GM21528 (cell line): Measurements from ENCODE around the gene EME2.

Experiments used
- ATAC-seq: cut with Tn5 transposase; IDR thresholded peaks from one replicate; pipeline ENCODE4 v1.9.1; 2021; ENCODE audit warnings: mild to moderate bottlenecking, moderate library complexity; ENCODE audit not compliant: unreplicated experiment, low FRiP score

The EME2 gene

DNA sequence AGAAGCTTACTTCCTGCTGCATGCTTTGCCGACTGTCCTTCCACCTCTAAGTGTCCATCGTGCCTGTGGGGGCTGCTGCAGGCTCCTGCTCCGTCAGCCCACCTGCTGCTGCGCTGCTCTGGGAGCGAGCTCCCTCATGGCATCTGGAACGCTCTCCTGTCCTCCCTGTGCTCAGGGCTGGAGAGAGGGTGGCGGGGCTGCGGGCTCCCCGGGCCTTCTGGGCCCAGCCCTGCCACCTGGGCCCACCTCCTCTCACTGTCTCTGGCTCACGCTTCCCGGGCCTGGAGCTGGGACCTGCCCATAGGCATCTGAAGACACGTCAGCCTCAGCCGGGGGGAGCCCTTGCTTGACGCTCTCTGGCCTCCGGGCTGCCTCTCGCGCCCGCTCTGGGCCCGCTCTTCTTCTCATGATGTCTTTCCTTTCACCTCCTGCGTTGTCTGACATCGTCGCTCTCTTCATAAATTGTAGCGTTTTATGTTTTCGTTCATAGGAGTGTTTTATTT is 28.2 kb upstream of the EME2 start:
- no peak for ATAC-seq

DNA sequence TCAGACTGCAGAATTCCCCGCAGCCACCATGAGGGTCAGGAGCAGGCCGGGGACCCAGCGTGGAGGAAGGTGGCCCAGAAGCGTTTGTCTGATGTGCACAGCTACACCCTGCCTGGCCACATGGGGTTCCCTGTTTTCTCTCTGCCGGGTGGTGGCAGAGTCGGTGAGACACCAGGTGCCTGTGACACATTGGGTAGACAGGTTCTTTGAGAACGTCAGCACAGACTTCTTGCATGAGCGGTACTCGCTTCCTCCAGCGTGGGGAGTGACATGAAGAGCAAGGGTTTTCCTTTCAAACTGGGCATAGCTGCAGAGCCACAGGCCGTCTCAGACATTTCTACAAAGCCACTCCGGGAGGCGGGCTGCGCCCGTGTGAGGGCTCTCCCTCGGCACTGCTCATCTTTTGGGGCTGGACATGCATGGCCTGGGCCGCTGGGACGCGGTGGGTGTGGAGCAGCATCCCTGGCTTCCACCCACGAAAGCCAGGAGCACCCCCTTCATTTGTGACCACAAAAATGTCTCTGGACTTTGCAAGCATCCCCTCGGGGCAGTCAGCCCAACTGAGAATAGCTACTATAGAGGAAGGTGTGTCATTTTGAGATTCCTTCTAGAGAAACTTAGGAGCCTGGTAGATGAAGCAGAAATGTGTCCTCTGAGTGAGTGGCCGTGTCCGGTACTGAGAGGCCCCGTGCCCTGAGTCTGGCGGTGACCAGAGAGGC is 27.3 kb upstream of the EME2 start:
- no peak for ATAC-seq

DNA sequence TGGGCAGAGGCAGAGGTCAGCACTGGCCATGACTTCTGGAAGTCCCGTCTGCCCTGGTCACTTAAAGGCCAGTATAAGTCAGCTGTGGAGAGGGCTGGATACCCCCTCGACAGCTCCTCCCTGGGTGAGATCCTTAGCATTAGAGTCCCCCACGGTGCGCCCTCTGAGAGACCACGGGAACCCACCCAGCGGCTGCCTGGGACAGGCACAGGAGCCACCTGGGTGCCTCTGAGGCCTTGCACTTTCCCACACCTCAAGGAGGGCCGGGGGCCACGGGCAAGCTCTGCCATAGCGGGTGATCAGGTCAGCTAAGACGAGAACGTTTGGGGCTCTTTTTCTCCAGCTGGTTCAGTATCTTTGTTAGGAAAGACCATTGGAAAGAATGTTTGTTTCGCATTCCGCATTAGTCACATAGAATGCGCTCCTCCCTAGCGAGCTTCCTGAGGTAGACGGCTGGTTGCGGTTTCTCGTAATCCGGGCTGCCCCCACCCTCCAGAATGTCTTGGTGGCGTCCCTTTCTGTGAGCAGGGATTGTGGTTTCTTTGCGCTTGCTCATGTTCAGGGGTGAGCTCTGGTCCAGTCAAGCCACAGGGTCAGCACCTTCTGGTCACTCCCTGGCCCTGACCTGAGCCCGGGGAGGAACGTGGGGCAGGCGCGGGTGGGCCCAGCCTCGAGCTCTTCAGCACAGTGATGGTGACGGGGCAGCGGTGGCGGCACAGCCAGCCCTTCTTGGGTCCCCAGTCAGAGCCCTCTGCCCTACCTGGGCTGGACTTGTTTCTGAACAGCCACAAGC is 26.5 kb upstream of the EME2 start:
- ATAC-seq, result no peak

DNA sequence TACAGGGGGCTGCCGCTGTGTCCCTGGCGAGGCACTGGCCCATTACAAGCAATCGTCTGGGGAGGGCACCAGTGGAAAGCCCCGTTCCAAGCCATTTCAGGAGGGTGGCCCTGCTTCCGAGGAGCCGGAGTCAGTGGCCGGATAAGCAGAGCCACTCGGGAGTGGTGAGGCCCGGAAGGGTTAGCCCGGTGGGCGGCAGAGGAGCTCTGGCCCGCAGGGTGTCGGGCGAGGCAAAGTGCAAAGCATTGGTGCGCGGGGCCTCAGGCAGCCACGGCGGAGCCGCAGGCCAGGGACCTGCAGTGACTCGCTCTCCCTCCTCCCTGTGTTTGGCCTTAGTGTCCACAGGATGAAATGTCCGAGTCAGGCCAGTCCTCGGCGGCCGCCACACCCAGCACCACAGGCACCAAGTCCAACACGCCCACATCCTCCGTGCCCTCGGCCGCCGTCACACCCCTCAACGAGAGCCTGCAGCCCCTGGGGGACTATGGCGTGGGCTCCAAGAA is 25.9 kb upstream of the EME2 start:
- ATAC-seq, result no peak

DNA sequence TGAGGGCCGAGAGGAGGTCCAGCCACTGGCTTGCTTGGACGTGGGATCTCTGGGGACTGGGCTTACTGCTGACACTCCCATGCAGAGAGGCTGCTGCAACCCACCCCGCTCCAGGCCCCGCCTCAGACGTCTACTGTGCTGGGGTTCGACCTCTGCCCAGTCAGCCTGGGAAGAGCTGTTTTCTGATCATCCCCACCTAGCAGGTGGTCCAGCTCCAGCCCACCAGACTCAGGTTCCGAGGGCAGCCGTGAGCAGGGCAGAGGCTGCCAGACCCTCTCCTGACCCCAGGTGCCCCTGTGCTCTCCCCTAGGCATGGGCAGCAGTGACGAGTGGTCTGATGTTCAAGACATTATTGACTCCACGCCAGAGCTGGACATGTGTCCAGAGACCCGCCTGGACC is 24.7 kb upstream of the EME2 start:
- no peak for ATAC-seq

DNA sequence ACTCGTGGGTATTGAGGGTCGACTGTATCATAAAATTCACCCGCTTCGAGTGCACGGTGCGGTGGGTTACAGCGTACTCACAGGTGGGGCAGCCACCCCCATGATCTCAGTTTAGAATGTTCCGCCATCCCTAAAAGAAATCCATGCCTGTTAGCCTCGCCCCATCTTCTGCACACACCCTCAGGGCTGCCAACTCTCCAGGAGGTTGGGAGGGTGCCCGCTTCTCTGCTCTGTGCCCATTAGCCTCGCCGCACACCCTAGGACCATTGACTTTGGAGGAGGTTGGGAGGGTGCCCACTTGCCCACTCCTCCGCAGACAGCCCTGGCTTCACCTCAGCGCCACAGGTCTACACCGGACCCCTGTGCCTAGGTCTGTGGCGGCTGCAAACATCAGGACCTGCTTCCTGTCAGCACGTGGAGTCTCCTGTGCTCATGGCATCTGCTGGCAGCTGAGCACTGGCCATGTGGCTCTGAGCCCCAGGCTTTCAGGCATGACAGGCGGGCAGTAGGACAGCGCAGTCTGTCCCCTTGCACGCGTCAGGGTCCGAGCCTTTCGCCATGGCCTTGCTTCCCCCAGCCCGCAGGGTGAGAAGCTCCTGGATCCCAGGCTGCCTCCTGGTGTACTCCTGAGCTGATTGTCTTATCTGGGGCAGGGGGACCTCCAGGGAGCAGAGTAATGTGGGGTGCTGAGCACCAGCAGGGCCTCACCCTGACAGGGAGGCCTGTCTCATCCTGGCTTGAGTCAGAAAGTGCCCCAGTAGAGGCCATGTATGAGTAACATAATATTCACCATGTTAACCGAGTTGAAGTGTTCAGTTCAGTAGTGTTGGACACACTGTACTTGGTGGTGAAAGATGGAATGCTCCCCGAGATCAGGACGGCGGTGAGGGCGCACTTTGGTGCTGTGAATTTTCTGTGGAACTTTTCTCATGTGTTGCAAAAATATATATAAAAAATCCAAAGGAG is 23.2 kb upstream of the EME2 start:
- ATAC-seq, result no peak

DNA sequence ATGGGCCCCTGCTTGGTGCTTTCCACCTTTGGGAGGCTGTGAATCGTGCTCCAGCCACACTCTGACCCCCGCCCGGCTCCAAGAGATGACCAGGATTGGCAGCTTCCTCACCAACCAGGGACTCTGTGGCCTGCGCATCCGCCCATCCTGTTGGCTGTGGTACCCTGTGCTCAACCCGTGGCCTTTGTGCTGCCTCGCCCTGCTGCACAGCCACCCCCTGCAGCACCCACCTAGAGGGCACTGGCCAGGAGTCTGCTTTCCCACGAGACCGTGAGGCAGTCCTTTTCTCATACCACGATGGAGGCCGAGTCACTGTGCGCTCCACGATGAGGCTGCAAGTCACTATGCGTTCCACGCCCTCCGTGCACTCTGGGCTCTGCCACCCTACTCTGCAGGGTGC is 20.7 kb upstream of the EME2 start:
- ATAC-seq, result no peak

DNA sequence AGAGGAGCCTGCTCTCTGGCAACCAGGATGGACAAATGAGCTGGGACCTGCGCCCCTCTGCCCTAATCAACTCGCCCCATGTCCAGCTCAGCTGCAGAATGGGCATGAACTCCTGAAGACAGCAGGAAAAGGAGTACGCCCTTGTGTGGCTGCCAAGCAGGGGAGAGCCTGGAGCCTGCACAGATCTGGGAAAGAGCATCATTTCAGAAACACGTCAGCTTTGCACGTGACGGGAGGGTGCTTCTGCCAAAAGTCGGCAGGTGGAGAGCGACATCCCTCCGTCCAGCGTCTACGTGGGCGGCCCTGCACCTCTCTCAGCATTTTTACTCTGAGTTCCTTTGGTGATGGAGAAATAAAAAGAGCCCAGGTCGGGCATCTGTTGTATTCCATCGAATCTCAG is 19.8 kb upstream of the EME2 start:
- ATAC-seq, result no peak

DNA sequence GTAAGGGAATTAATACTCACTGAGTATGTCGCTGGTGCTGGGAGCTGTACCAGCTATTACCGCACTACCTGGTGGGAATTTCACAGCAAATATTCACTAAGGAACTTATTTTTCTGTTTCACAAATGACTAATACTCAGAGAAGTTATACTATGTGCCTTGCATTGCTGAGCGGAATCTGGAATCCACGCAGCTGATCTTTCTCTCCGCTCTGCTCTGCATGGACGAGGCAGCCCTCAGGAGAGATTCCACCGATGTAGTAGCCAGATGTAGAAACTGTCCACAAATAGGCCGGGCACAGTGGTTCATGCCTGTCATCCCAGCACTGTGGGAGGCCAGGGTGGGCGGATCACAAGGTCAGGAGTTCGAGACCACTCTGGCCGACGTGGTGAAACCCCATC is 18.4 kb upstream of the EME2 start:
- ATAC-seq, result no peak

DNA sequence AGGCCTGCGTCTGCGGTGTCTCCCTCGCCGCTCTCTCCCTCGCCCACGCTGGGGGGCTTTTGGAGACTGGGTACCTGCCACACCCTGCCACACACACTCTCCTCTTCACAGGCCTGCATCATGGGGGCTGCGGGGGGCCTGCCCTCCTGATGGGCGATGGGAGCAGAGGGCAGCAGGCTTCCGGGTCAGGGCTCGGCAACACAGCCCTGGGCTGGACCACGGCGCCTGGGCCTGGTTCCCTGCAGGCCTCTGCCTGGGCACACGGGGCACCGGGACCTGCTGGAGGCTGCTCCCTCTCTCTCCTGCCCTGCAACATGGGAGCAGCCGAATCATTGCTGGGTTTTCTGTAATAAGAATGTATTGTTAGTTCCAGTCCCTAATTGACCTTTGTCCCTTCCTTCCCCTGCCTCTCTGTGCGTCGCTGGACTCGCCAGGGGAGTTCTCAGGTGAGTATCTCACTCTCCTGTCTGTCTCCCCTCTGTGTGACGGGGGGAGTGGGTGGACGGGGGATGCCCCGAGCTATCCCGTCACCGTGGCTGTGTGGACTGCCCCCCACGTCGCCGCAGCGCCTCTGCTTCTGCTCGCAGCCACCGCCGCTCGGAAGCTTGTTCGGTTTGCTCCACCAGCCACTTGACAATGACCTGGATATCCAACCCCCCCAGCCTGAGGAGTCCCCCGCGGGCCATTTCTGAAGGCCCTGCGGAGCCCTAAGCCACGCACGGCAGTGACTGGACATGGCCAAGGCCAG is 14.7 kb upstream of the EME2 start:
- ATAC-seq, result no peak

DNA sequence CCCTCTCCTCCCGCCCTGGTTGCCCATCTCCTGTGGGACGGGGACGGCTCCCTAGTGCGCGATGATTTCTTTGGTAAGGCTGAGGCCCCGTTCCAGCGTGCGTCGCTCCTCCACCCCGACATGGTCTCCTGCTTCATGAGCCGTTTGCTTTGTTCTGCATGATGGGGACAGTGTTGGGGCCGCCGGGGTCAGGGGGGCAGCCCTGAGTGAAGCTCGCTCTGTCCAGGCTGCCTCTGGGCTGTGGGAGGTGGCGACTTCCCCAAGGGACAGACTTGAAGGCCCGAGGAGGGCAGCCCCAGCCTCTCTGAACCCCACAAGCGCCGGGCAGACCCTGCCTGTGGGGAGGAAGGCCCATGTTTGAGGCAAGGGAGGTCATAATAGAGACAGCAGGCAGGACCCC is 13.7 kb upstream of the EME2 start:
- ATAC-seq, result no peak

DNA sequence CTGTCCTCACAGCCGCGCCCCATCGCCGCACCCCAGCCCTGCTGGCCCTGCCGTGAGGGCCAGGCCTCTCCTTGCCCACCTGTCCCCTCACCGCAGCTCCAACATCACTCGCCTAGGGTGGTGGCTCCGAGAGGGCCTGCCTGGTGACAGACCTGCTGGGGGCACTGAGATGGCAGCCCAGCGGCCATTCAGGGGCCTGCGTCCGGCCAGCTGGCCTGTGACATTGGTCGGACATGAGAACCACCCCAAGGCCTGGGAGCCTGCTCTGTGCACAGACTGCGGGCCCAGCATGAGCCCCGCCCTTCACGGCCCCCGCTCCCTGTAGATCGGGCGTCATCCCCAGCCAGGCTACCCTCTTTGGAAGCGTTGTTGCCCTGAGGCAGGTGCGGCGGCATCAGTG is 13.1 kb upstream of the EME2 start:
- ATAC-seq, result no peak

DNA sequence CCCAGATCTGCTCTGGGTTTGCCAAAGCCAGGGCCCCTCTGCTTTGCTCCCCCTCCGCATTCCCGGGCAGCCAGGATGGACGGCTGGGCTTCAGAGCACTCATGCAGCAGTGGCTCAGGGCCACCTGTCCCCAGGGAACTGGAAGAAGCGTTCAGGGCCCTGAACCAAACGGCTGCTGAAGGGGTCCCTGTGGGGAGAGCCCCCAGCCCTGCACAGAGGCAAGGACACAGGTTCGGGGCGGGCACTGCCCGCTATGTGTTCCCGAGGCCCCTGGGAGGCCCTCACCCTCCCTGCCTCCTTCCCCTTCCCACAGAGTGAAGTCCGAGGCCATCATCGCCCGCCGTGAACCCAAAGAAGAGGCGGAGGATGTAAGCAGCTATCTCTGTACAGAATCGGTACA is 11.7 kb upstream of the EME2 start:
- ATAC-seq, result no peak

DNA sequence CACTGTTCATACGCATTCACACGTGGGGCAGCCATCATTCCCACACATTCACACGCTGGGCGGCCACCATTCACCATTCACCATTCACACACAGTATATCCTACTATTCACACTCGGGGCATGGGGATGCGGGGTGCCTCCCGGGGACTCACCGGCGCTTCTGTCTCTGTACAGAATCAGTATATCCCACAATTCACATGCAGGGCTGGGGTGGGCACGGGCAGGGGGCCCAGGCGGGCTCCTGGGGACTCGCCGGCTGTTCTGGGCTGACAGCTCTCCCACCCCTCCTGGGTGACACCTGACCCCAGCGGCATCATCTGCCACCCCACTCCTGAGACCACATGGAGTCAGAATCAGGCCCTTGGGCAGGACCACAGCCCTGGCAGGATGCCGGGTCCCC is 10.9 kb upstream of the EME2 start:
- no peak for ATAC-seq

DNA sequence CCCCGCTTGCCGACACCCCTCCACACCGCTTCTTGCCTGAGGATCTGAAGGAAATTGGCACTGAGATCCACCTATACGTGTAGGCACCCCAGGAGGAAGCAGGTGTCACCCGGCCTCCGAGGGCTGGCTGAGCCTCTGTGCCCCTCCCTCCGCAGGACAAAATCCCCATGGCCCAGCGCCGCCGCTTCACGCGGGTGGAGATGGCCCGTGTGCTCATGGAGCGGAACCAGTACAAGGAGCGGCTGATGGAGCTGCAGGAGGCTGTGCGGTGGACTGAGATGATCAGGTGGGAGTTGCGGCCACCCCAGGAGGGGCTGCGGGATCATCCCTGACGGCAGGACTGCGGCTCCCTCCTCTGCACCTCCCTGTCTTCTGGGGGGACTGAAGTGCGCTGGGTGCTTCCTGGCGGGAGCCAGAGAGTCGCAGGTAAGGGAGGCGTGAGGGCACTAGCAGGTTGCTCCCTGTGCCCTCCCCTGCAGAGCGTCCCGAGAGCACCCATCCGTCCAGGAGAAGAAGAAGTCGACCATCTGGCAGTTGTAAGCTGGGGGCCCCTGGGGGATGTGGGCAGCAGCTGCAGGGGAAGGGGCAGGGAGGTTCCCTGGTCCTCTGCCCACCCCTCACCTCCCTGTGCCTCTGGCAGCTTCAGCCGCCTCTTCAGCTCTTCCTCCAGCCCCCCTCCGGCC is 10.3 kb upstream of the EME2 start:
- ATAC-seq, result no peak

DNA sequence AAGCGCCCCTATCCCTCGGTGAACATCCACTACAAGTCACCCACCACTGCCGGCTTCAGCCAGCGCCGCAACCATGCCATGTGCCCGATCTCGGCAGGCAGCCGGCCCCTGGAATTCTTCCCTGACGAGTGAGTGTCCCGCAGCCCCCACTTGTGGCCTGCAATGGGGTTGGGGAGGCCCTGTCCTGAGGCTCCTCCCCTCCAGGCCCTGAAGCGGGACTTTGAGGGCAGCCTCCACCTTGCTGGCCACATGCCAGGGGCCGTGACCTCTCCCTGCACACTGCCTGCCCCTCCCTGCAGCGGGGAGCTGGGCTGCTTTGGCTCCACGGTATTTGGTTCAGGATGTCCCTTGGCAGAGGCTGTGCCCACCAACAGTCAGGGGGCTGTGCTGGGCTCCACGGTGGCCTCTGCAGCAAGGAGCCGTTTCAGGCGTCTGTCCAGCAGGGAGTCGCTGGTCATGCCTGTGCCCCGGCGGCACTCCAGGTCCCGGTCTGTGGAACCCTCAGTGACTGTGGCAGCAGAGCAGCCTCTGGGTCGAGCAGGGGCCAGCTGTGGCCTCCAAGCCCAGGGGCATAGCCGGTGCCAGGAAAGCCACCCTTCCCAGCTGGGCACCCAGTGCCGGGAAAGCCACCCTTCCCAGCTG is 9.6 kb upstream of the EME2 start:
- no peak for ATAC-seq

DNA sequence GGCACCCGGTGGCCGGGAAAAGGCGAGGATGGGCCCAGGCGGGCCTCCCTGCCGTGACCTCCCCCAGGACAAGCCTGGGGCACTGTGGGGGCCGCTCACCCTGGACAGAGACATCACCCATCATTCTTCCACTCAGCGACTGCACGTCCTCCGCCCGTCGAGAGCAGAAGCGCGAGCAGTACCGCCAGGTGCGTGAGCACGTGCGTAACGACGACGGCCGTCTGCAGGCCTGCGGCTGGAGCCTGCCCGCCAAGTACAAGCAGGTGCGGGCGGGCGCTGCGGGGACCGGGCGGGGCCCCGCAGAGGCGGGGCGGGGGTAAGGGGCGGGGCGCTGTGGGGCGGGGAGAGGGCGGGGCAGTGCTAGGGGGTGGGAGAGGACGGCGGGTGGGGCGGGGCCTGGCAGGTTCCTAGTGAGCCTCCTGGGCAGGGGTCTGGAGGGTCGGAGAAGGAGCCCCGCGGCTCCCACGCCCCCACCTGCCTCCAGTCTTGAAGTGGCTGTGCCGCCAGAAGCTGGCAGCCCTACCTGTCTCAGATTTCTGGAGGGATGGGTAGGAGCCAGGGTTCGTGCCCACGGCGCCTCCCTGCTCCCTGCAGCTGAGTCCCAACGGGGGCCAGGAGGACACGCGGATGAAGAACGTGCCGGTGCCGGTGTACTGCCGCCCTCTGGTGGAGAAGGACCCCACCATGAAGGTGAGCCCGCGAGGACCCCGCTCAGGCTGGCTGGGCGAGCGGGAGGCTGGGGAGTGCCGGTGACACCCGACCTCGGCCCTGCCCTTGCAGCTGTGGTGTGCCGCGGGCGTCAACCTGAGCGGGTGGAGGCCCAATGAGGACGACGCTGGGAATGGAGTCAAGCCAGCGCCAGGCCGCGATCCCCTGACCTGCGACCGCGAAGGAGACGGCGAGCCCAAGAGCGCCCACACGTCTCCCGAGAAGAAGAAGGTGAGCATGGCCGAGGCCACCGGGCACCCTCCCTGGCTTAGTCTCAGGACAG is 8.8 kb upstream of the EME2 start:
- ATAC-seq, result no peak

DNA sequence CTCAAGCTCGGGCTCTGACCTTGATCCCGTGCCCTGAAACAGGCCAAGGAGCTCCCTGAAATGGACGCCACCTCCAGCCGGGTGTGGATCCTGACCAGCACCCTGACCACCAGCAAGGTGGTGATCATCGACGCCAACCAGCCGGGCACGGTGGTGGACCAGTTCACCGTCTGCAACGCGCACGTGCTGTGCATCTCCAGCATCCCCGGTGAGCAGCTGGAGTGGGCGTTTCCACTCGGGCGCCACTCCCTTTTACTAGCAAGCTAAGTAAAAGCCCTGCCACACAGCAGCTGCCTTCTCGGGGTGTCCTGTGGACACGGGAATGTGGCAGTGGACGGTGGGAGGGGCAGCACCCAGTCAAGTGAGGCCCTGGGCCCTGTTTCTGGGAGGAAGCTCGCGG is 7.6 kb upstream of the EME2 start:
- ATAC-seq, result no peak
